K562 (cell line): Measurements from ENCODE around the gene DDAH1. TPM values are rescaled to one million over a fixed set of nuclear protein-coding genes. Genes with fewer than 3 reads are reported as not detected.

Source experiments
- ATAC-seq: fragments of 200-7000 bp; cut with Tn5 transposase; 3 replicates; pipeline ENCODE4 v1.9.1; 2020; ENCODE audit warnings: moderate library complexity
- BruUV-seq: library from RNA; stranded (reverse); fragments of 400-500 nt; replicated peaks from 2 replicates; lab custom pipeline; 2021; lab: Mats Ljungman, UMichigan
- CTCF ChIA-PET: fragments of 300-600 bp; formaldehyde crosslinking; extraction: SDS; loops from one replicate; lab custom pipeline; 2021; ENCODE audit warnings: low intra/inter-chr PET ratio; lab: Yijun Ruan, JAX
- POLR2A ChIA-PET: fragments of 300-600, 350-650 bp; sonication (Branson Sonifier 250); formaldehyde crosslinking; extraction: SDS; loops from one replicate; lab custom pipeline; 2021; ENCODE audit warnings: antibody characterized with exemption, inconsistent platforms; lab: Yijun Ruan, JAX
- DNase-seq, 4 experiments: peaks; one replicate each; pipeline versions ENCODE4 v3.0.0 to v3.0.0-alpha.2; 2011 to 2018; ENCODE audit warnings: low spot score in 3 of 4, mixed read lengths in 3 of 4; ENCODE audit errors: extremely low read depth in 1 of 4
- FAIRE-seq: peaks from 2 replicates; lab custom pipeline; 2011; peaks lifted over from hg19 to GRCh38; lab: Jason Lieb, UNC
- H2AFZ ChIP-seq: 2 replicates; pipeline ENCODE4 v1.6.0; 2011; ENCODE audit warnings: low read depth, low read length, control low read depth, inconsistent platforms
- H3K27ac ChIP-seq: fragments of 200-600 bp; 3 replicates; pipeline ENCODE4 v1.8.0; 2011; ENCODE audit warnings: low read depth, mild to moderate bottlenecking, control low read depth, inconsistent platforms, low read length, moderate library complexity, mixed read lengths; ENCODE audit errors: extremely low read depth
- H3K27me3 ChIP-seq, 2 experiments: fragments of 300-600 bp in 1 of 2; 2 replicates in 1 of 2; 3 replicates in 1 of 2; pipeline versions ENCODE4 v1.6.0 to v1.8.0; 2011; ENCODE audit warnings: inconsistent platforms in 2 of 2, low read length in 2 of 2, mild to moderate bottlenecking in 1 of 2, mixed read lengths in 1 of 2, moderate library complexity in 1 of 2; ENCODE audit not compliant: control insufficient read depth in 2 of 2, insufficient read depth in 2 of 2
- H3K36me3 ChIP-seq: fragments of 300-600 bp; 3 replicates; pipeline ENCODE4 v1.8.0; 2011; ENCODE audit warnings: mild to moderate bottlenecking, low read length, inconsistent platforms; ENCODE audit not compliant: control insufficient read depth, insufficient read depth
- H3K4me1 ChIP-seq, 2 experiments: fragments of 200-600 bp in 1 of 2; replicated peaks in 1 of 2; 2 replicates in 1 of 2; 3 replicates in 1 of 2; pipeline versions ENCODE4 v1.5.1 to v1.8.0; 2011; ENCODE audit warnings: inconsistent platforms in 2 of 2, low read length in 2 of 2, mild to moderate bottlenecking in 1 of 2, mixed read lengths in 1 of 2, moderate library complexity in 1 of 2; ENCODE audit not compliant: control insufficient read depth in 2 of 2, insufficient read depth in 2 of 2
- H3K4me2 ChIP-seq: 2 replicates; pipeline ENCODE4 v1.6.1; 2011; ENCODE audit warnings: low read length, control low read depth, inconsistent platforms, mixed read lengths; ENCODE audit not compliant: insufficient read depth
- H3K4me3 ChIP-seq: fragments of 200-600 bp; sonication (generic), shearing (Covaris generic); 2 replicates; pipeline ENCODE4 v1.5.1; 2016; ENCODE audit warnings: control low read depth, inconsistent platforms
- H3K79me2 ChIP-seq: fragments of 200-600 bp; 3 replicates; pipeline ENCODE4 v1.8.0; 2011; ENCODE audit warnings: low read length, inconsistent platforms; ENCODE audit not compliant: control insufficient read depth, insufficient read depth
- H3K9ac ChIP-seq, 2 experiments: 2 replicates each; pipeline versions ENCODE4 v1.6.0 to v1.6.1; 2011; ENCODE audit warnings: low read depth in 2 of 2, low read length in 2 of 2, control low read depth in 1 of 2, inconsistent platforms in 1 of 2, mild to moderate bottlenecking in 1 of 2, mixed read lengths in 1 of 2; ENCODE audit not compliant: insufficient read depth in 1 of 2
- H3K9me1 ChIP-seq: one replicate; pipeline ENCODE4 v1.6.0; 2011; ENCODE audit warnings: inconsistent platforms, mild to moderate bottlenecking, low read length, moderate library complexity; ENCODE audit not compliant: control insufficient read depth, insufficient read depth
- H3K9me3 ChIP-seq: replicated peaks from 2 replicates; pipeline ENCODE4 v1.5.1; 2011; ENCODE audit warnings: low read depth, low read length, inconsistent platforms; ENCODE audit not compliant: control insufficient read depth, insufficient read depth
- H4K20me1 ChIP-seq: replicated peaks from 2 replicates; pipeline ENCODE4 v1.6.1; 2011; ENCODE audit warnings: low read length, inconsistent platforms, mixed read lengths; ENCODE audit not compliant: control insufficient read depth, insufficient read depth
- ARID1B ChIP-seq: fragments of 450-650 bp; IDR thresholded peaks from 2 replicates; pipeline ENCODE4 v1.6.1; 2016; ENCODE audit warnings: antibody characterized with exemption, mild to moderate bottlenecking, inconsistent platforms
- CEBPG ChIP-seq, 3 experiments: fragments of 200-800 bp in 1 of 3; sonication (Bioruptor generic) in 1 of 3; sonication (generic) in 1 of 3; formaldehyde crosslinking in 1 of 3; IDR thresholded peaks in 2 of 3; conservative IDR thresholded peaks in 1 of 3; 2 replicates each; pipeline versions ENCODE4 v1.6.1 to v1.8.0; 2016 to 2022; ENCODE audit warnings: missing compliant biosample characterization in 2 of 3, missing genetic modification characterization in 2 of 3, mild to moderate bottlenecking in 1 of 3, missing genetic modification reagents in 1 of 3
- DEAF1 ChIP-seq: fragments of 450-650 bp; formaldehyde crosslinking; IDR thresholded peaks from 2 replicates; pipeline ENCODE4 v1.4.0; 2020; ENCODE audit warnings: mild to moderate bottlenecking, moderate library complexity
- E2F8 ChIP-seq: fragments of 450-650 bp; IDR thresholded peaks from 2 replicates; pipeline ENCODE4 v1.7.1; 2018; ENCODE audit warnings: mild to moderate bottlenecking, low read depth; ENCODE audit not compliant: partially characterized antibody
- GTF2A2 ChIP-seq: IDR thresholded peaks from 2 replicates; pipeline ENCODE4 v1.6.1; 2016; ENCODE audit warnings: mild to moderate bottlenecking, missing genetic modification characterization, missing compliant biosample characterization
- HNRNPK ChIP-seq: fragments of 200-400 bp; formaldehyde crosslinking; IDR thresholded peaks from one replicate; pipeline ENCODE4 v1.6.1; 2018; ENCODE audit warnings: mild to moderate bottlenecking, low read depth, low read length; ENCODE audit not compliant: poor library complexity, severe bottlenecking
- KDM2B ChIP-seq: fragments of 250-450 bp; sonication (Bioruptor Pico); IDR thresholded peaks from 2 replicates; pipeline ENCODE4 v1.8.0; 2021; ENCODE audit warnings: mild to moderate bottlenecking, moderate library complexity
- MCM3 ChIP-seq: fragments of 450-650 bp; IDR thresholded peaks from 2 replicates; pipeline ENCODE4 v1.6.1; 2016
- PTTG1 ChIP-seq: fragments of 450-650 bp; IDR thresholded peaks from 2 replicates; pipeline ENCODE4 v1.6.1; 2016; ENCODE audit warnings: low read depth, mild to moderate bottlenecking, missing genetic modification characterization, missing compliant biosample characterization
- PURB ChIP-seq: sonication (generic); formaldehyde crosslinking; IDR thresholded peaks from 2 replicates; pipeline ENCODE4 v1.9.0; 2021; ENCODE audit warnings: low read depth, mild to moderate bottlenecking, missing genetic modification reagents
- RNF2 ChIP-seq: sonication (generic); IDR thresholded peaks from 2 replicates; pipeline ENCODE4 v1.6.1; 2016
- TBL1XR1 ChIP-seq, 2 experiments: IDR thresholded peaks; 2 replicates each; pipeline ENCODE4 v1.6.1; 2012; ENCODE audit warnings: improper control_type of control experiment in 2 of 2, low read length in 2 of 2, mild to moderate bottlenecking in 1 of 2
- TGIF2 ChIP-seq: sonication (generic); formaldehyde crosslinking; IDR thresholded peaks from 2 replicates; pipeline ENCODE4 v1.8.1; 2022; ENCODE audit warnings: mild to moderate bottlenecking, missing genetic modification reagents, moderate library complexity
- ZC3H11A ChIP-seq: IDR thresholded peaks from 2 replicates; pipeline ENCODE4 v1.6.1; 2012; ENCODE audit warnings: low read depth, low read length, improper control_type of control experiment
- ZNF444 ChIP-seq: fragments of 250-450 bp; sonication (Bioruptor Pico); IDR thresholded peaks from 2 replicates; pipeline ENCODE4 v1.4.0; 2020; ENCODE audit warnings: mild to moderate bottlenecking, moderate library complexity
- ZNF639 ChIP-seq, 2 experiments: fragments of 200-800 bp in 1 of 2; sonication (Bioruptor generic) in 1 of 2; sonication (generic) in 1 of 2; formaldehyde crosslinking in 1 of 2; IDR thresholded peaks in 1 of 2; conservative IDR thresholded peaks in 1 of 2; 2 replicates each; pipeline versions ENCODE4 v1.5.0 to v1.6.1; 2016 to 2020; ENCODE audit warnings: missing compliant biosample characterization in 1 of 2, missing genetic modification characterization in 1 of 2, missing genetic modification reagents in 1 of 2
- ZNF764 ChIP-seq: fragments of 250-450 bp; sonication (Bioruptor Pico); IDR thresholded peaks from 2 replicates; pipeline ENCODE4 v1.4.0; 2020; ENCODE audit warnings: low read depth, mild to moderate bottlenecking, moderate library complexity
- ZNF766 ChIP-seq: fragments of 200-800 bp; sonication (Bioruptor generic); conservative IDR thresholded peaks from 2 replicates; pipeline ENCODE4 v1.6.1; 2016; ENCODE audit warnings: missing genetic modification characterization, missing compliant biosample characterization
- WGBS: fragments of 100-300 bp; shearing (Covaris generic); methylation state at CpG from one replicate; pipeline ENCODE4 v1.1.6; 2016; ENCODE audit warnings: low coverage, mixed read lengths; ENCODE audit not compliant: insufficient coverage; ENCODE audit errors: missing lambda C conversion rate; 5-methylcytosine and 5-hydroxymethylcytosine counted together
- in situ Hi-C: fragments of 300-500 bp; cut with MboI; formaldehyde crosslinking; loops from 4 replicates; pipeline ENCODE4 v1.15.0; 2018; ENCODE audit warnings: inconsistent platforms, mixed read lengths
- intact Hi-C: fragments of 100-400 bp; cut with micrococcal nuclease; formaldehyde crosslinking; loops from 2 replicates; pipeline ENCODE4 v1.14.2; 2022
- polyA plus RNA-seq, 8 experiments: library from polyadenylated mRNA; depleted of rRNA in 4 of 8; stranded (reverse) in 5 of 8; unstranded in 3 of 8; fragments of >200 nt; fragmentation: Nextera tagmentation in 2 of 8; fragmentation: Illumina TruSeq in 1 of 8; extraction: Ambion mirVana in 2 of 8; extraction: Trizol in 1 of 8; gene quantifications; 2 replicates each; pipeline versions ENCODE4 v1.2.1 to v1.2.3, GENCODE V29; 2011 to 2014; ENCODE audit warnings: inconsistent platforms in 1 of 8, missing spikeins in 1 of 8
- total RNA-seq, 7 experiments: library from RNA; depleted of rRNA in 6 of 7; stranded (reverse); fragments of >200 nt in 6 of 7; fragmentation: Illumina TruSeq in 2 of 7; extraction: Trizol in 2 of 7; gene quantifications; 2 replicates each; pipeline versions ENCODE4 v1.2.1 to v1.2.3, GENCODE V29; 2011 to 2021; ENCODE audit warnings: low replicate concordance in 1 of 7

DDAH1 gene
- total and polyA plus RNA-seq, 9 of the 15 experiments (the other 6 are each of a cell fraction or from before 2014, with no cell fraction given), result 0.04 to 0.24 (median 0.10) TPM

GRCh38 chr1:85475055-85475454, 10.1 kb upstream of the DDAH1 start:
- ATAC-seq (no peak), DNase-seq (no peak), FAIRE-seq (no peak)
- Histone ChIP-seq H3K27me3 (peaks cover 0 to 2% of the 10 kb centered on the region in 2 experiments; a peak in 1 of 5 replicates), H3K4me1 (no peaks in the 10 kb centered on the region), H3K9me1 (no peaks in the 10 kb centered on the region), H4K20me1 (no peaks in the 10 kb centered on the region), H3K4me3 (no peak overlapping the region), H3K4me2 (no peak overlapping the region), H3K79me2 (no peaks in the 10 kb centered on the region), H3K9ac (no peak overlapping the region), H3K36me3 (no peaks in the 10 kb centered on the region), H2AFZ (no peak overlapping the region), H3K27ac (no peak overlapping the region), H3K9me3 (no peaks in the 10 kb centered on the region)
- ChIA-PET CTCF (no interaction called here), POLR2A (interaction anchor here (0.5 kb wide), 1 partner anchor 93 kb away, joined by 3 read pairs; no protein-coding TSS in a partner anchor)
- intact Hi-C loops (no loop called here), in situ Hi-C loops (no loop called here)
- WGBS, result 2% methylated on average over 3 of the region's 3 CpGs
- TF ChIP-seq CEBPG (CRISPR knock-in tag; IDR thresholded peaks at IDR 0.05) (no peak), CEBPG (tag; conservative IDR thresholded peaks at IDR 0.05 in 1 of 2, IDR thresholded peaks at IDR 0.05 in 1 of 2) (no peak), ZNF766 (CRISPR knock-in tag) (no peak), KDM2B (CRISPR knock-in tag) (no peak), RNF2 (no peak), ZNF639 (CRISPR knock-in tag; conservative IDR thresholded peaks at IDR 0.05 in 1 of 2, IDR thresholded peaks at IDR 0.05 in 1 of 2) (no peak), DEAF1 (CRISPR knock-in tag) (no peak), ARID1B (no peak), E2F8 (no peak), TGIF2 (CRISPR knock-in tag) (no peak), ZC3H11A (no peak), HNRNPK (no peak), ZNF444 (CRISPR knock-in tag) (no peak), TBL1XR1 (IDR thresholded peaks at IDR 0.05; ENCODE audit: low read length in 2 of 2) (no peak), MCM3 (no peak), GTF2A2 (tag) (no peak), ZNF764 (CRISPR knock-in tag) (no peak), PURB (CRISPR knock-in tag) (no peak), PTTG1 (no peak)
- no TSS peak for BruUV-seq
